HUES6 (cell line): ENCODE data around the gene TMEM72.
A peak's percentile ranks its signal among the peaks of the same experiment; 100 is the strongest.

Experiments used
- H3K27ac ChIP-seq: 2 replicates; pipeline ENCODE4 v1.7.0; 2013; ENCODE audit warnings: low read depth, mild to moderate bottlenecking, low read length, inconsistent platforms
- H3K27me3 ChIP-seq: 2 replicates; pipeline ENCODE4 v1.6.1; 2013; ENCODE audit warnings: low read length; ENCODE audit not compliant: control insufficient read depth, insufficient read depth
- H3K36me3 ChIP-seq: 2 replicates; pipeline ENCODE4 v1.6.1; 2013; ENCODE audit warnings: low read length; ENCODE audit not compliant: control insufficient read depth, insufficient read depth
- H3K4me1 ChIP-seq: 2 replicates; pipeline ENCODE4 v1.6.1; 2013; ENCODE audit warnings: low read length; ENCODE audit not compliant: control insufficient read depth, insufficient read depth
- H3K4me3 ChIP-seq: 2 replicates; pipeline ENCODE4 v1.5.1; 2013; ENCODE audit warnings: low read depth, low read length
- H3K9ac ChIP-seq: one replicate; pipeline ENCODE4 v1.6.1; 2013; ENCODE audit warnings: mild to moderate bottlenecking, low read length
- H3K9me3 ChIP-seq: 2 replicates; pipeline ENCODE4 v1.6.1; 2013; ENCODE audit warnings: low read depth, low read length; ENCODE audit not compliant: control insufficient read depth, insufficient read depth

The TMEM72 gene

DNA sequence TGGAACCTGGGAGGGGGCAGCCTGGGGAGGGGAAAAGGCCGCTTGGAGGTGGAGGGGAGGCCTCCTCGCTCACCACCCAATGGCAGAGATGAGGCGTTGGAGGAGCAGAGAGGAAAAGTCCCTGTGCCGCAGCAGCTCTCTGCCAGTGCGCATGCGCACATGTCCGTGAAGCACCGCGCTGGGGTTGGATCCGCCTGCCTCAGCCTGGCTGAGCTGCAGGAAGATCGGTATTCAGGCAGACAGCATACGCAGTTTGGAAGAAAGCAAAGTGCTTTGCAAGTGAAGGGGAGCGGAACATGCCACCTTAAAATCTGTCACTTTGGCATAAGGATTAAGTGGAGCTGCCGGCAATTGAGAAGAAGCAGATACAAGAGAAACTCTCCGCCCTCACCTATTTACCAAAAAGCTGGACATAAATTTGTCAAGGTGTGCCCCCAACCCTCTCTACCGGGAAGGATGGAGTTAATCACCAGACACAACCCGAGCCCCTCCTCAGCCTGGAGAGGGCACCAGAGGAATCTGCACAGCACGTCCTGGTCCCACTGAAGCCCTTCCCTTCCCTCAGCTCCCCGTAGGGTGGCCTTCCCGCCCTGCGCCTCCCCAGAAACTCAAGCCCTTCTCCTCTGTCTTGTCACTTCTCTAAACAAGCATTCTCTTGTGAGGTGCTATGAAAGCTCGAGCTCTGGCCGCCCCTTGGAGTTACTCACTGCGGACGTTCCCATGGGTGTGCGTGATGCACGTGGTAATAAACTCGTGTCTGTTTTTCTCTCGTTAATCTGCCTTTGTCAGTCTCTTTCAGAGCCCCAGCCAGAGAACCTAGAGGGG lies 32.2 kb upstream of the TMEM72 start:
- Histone ChIP-seq H3K27ac (no peak overlapping the region), H3K27me3 (peaks cover 14% of the 10 kb centered on the region), H3K4me1 (peaks cover 9% of the 10 kb centered on the region), H3K9me3 (no peaks in the 10 kb centered on the region), H3K9ac (peak overlapping the region; percentile 11), H3K36me3 (no peaks in the 10 kb centered on the region), H3K4me3 (peak overlapping the region; percentile 58)

DNA sequence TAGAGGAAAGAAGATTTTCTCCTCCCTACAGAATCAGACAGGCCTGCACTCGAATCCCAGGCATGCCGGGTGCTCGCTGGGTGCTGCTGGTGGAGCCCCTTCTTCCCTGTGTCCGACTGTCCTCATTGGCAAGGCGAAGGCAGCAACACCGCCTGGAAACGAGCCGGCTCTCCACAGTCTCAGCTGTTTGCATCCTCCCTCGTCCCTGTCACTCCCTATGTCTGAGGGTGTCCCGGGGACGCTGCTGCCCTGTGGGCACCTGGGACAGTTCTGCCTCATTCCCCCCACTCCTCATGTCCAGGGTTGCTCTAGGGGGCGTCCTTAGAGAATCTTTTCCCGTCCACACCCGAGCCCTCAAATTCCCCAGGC lies 31.6 kb upstream of the TMEM72 start:
- no peak overlapping the region for H3K9ac ChIP-seq
- peaks cover 9% of the 10 kb centered on the region for H3K4me1 ChIP-seq
- H3K4me3 ChIP-seq, result peak overlapping the region; percentile 58
- peaks cover 14% of the 10 kb centered on the region for H3K27me3 ChIP-seq
- H3K36me3 ChIP-seq, result no peaks in the 10 kb centered on the region
- H3K9me3 ChIP-seq, result no peaks in the 10 kb centered on the region
- H3K27ac ChIP-seq, result no peak overlapping the region

DNA sequence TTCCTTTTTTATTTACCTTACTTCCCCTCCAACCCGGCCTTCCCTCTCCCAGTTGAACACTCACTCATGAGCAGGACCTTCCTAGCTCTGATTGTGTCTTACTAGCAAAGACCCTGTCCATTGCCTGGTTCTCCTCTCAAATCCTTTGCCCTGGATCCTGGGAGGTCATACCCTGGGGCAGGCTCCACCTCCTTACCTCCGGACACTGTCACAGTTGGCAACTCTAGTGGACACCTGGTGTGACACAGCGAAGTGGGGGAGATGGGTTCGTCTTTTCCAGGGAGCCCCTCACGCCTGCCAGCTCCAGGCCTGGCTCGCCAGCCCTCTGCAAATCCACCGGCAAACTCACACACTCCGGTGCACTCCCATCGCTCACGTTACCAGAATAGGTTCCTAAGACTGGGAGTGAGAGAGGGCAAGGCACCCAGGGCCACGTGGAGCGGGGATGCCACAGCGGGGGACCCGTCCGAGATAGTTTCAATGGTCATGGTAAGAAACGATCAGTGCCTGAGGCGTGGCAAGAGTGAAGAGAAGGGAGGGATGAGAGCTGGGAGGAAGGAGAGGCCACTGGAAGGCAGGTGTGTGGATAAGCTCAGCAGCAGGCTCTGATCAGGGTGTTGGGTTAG lies 30.9 kb upstream of the TMEM72 start:
- H3K27me3 ChIP-seq, result peaks cover 14% of the 10 kb centered on the region
- no peak overlapping the region for H3K4me3 ChIP-seq
- H3K9ac ChIP-seq, result no peak overlapping the region
- no peaks in the 10 kb centered on the region for H3K9me3 ChIP-seq
- peaks cover 9% of the 10 kb centered on the region for H3K4me1 ChIP-seq
- no peak overlapping the region for H3K27ac ChIP-seq
- H3K36me3 ChIP-seq, result no peaks in the 10 kb centered on the region

DNA sequence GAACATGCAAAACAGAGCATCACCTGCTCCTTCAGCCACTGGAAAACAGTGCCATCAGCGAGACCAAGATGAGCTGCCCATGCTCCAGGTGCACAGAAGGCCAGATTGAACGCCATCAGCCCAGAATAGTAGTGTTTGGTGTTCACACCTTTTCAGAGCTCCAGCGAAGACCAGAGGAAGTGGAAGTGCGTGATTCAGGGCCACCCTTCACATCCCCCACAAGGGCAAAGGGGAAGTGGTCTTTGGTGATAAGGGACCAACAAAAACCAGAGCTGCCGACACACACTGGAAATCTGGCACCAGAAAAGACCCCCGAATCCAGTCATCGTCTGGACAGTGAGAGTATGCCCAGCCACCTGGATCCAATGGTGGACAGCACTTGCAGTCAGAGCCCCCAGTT lies 29.5 kb upstream of the TMEM72 start:
- Histone ChIP-seq H3K4me3 (no peak overlapping the region), H3K27ac (no peak overlapping the region), H3K36me3 (no peaks in the 10 kb centered on the region), H3K9me3 (no peaks in the 10 kb centered on the region), H3K9ac (no peak overlapping the region), H3K4me1 (peaks cover 9% of the 10 kb centered on the region), H3K27me3 (peaks cover 14% of the 10 kb centered on the region)

DNA sequence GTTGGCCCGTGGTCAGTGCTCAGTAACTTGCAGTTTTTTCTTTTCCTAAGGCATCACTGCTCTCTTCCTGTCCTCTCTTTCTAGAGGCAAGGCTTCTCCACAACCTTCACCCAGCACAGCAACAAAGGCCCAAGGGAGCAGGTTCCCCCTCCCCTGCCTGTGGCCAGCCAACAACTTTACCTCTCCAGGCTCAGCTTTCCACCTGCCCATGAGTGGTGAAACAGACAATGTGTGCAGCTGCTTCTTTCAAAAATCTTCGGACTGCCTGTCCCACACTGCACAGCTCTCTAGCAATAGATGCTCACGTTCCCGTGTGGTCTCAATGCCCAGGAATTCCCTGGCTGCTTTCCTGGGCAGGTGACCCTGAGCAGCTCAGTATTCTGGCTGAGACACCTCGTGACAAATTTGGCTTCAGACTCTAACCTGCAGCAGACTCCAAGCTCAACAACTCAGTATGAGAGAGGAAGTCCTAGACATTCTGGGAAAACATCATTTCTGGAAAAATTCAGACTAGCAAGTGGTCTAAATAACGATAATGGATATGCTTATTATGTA lies 28.9 kb upstream of the TMEM72 start:
- Histone ChIP-seq H3K9ac (no peak overlapping the region), H3K27me3 (peaks cover 14% of the 10 kb centered on the region)

DNA sequence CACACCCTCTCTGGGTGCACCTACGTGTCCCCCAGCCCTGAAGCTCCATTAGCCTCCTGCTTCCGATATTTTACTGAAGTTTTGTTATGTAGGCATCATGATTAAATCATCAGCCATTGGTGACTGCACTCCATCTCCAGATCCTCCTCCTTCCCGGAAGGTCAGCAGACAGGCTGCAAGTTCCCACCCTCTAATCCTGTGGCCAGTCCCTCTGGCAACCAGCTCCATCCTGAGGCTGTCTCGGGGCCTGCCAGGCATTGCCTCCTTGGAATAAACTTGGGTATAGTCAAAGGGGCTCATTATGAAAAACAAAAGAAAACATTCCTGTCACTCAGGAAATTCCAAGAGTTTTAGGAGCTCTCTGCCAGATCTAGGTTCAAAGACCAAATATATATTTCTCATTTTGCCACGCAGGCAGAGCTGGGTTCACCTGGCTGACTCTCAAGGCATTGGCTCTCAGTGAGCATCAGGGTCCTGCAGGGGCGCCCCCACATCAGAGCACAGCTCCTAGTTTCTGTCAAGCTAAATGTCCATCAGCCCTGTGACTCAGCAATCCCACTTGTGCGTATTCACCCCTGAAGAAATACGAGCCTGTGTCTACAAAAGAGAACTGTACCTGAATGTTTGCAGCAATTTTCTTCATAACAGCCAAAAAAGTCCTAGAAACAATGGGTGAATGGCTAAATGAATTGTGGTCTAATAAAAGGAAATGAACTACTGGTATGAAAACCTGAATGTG lies 27.4 kb upstream of the TMEM72 start:
- H3K27ac ChIP-seq, result no peak overlapping the region
- H3K9me3 ChIP-seq, result no peaks in the 10 kb centered on the region
- no peaks in the 10 kb centered on the region for H3K36me3 ChIP-seq
- peaks cover 14% of the 10 kb centered on the region for H3K27me3 ChIP-seq
- H3K9ac ChIP-seq, result no peak overlapping the region
- H3K4me3 ChIP-seq, result no peak overlapping the region
- peaks cover 9% of the 10 kb centered on the region for H3K4me1 ChIP-seq

More for the DNA sequence above, 28.9 kb upstream of the TMEM72 start:
- no peak overlapping the region for H3K4me3 ChIP-seq
- H3K4me1 ChIP-seq, result peaks cover 9% of the 10 kb centered on the region
- no peak overlapping the region for H3K27ac ChIP-seq
- H3K36me3 ChIP-seq, result no peaks in the 10 kb centered on the region
- H3K9me3 ChIP-seq, result no peaks in the 10 kb centered on the region

DNA sequence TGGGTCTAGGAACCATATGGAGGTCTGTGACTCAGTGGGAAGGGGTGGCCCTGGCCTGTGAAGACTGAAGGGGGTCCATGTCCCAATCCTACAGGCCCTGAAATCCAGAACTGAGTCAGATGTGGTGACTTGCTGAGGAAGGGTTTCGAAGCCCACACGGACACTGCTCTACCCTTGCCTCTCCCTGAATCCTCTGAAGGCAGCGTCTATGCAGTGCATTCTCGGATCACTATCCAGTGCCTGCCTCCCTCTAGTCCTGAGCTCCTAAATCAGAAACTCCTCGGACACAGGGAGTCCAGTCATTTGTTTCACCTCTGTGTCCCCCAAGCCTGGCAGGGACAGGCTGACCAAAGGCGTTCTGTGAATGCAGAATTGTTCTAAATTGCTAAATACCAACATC lies 25.4 kb upstream of the TMEM72 start:
- Histone ChIP-seq H3K4me3 (no peak overlapping the region), H3K27ac (no peak overlapping the region), H3K4me1 (no peaks in the 10 kb centered on the region; the same call in 1 of the 2 replicates), H3K9ac (no peak overlapping the region), H3K36me3 (no peaks in the 10 kb centered on the region), H3K27me3 (no peaks in the 10 kb centered on the region), H3K9me3 (no peaks in the 10 kb centered on the region)

DNA sequence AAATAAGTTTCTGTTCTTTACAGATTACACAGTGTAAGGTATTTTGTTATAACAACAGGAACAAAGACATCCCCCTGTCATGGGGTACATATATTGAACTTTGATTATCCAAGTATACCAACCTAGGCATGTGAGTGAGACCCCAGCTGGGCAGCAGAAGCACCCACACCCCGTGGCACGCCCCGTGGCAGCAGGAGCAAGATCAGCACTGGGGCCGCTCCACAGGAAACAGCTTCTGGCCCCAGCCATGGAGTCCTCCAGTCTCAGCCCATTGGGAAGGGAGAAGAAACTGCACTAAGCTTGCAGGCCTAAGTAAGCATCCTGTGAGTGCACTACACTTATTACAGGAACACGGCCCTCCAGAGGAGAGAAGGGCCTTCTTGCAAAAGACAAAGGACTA lies 24.2 kb upstream of the TMEM72 start:
- Histone ChIP-seq H3K27me3 (no peaks in the 10 kb centered on the region), H3K27ac (no peak overlapping the region), H3K36me3 (no peaks in the 10 kb centered on the region), H3K9ac (no peak overlapping the region), H3K4me1 (no peaks in the 10 kb centered on the region; the same call in 1 of the 2 replicates), H3K4me3 (no peak overlapping the region), H3K9me3 (no peaks in the 10 kb centered on the region)

DNA sequence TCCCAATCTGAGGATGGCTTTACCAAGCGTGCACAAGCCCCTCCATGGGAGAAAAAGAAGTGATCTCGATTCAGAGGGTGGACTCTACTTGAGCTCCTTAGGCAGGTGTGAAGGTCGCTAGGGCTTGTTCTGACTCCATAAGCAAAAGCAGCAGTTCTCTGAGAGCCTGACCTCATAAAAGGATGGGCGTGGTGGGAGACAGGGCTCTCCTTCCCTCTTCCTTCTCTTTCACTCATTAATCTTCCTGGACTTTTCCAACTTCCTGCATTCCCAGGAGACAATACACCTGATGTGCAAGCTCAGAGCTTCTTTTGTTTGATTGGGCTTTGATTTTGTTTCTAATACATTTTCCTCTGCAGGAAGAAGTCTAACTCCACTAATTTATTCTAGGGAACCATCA lies 22.3 kb upstream of the TMEM72 start:
- H3K9ac ChIP-seq, result no peak overlapping the region
- H3K4me1 ChIP-seq, result no peaks in the 10 kb centered on the region
- no peak overlapping the region for H3K4me3 ChIP-seq
- H3K27me3 ChIP-seq, result no peaks in the 10 kb centered on the region
- H3K9me3 ChIP-seq, result no peaks in the 10 kb centered on the region
- no peak overlapping the region for H3K27ac ChIP-seq
- H3K36me3 ChIP-seq, result no peaks in the 10 kb centered on the region

DNA sequence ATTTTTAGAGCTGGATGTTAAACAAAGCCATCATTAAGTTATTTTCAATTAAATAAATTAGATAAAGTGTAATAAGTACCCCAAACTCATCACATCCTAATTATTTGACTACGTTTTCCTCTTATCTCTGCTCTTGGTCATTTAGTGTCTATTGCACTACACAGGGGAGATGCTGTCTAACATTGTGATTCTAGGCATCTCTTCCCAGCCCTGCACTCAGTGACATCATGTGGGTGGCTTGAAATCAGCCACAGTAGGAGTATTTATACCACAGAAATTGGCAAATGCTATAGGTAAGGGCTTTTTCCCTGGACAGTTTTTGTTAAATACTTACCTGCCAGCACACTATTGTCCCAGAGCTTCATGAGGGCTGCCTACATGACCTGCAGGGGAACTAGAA lies 21.3 kb upstream of the TMEM72 start:
- no peaks in the 10 kb centered on the region for H3K4me1 ChIP-seq
- no peaks in the 10 kb centered on the region for H3K36me3 ChIP-seq
- no peaks in the 10 kb centered on the region for H3K9me3 ChIP-seq
- H3K4me3 ChIP-seq, result no peak overlapping the region
- H3K27ac ChIP-seq, result no peak overlapping the region
- no peaks in the 10 kb centered on the region for H3K27me3 ChIP-seq
- no peak overlapping the region for H3K9ac ChIP-seq
